ENCODE measurements around the gene FAM117A. TPM values are rescaled to one million over a fixed set of nuclear protein-coding genes. Genes with fewer than 3 reads are reported as not detected.

The FAM117A gene
- total RNA-seq, 1 donor from 2014 or later = 11.9 TPM

DNA sequence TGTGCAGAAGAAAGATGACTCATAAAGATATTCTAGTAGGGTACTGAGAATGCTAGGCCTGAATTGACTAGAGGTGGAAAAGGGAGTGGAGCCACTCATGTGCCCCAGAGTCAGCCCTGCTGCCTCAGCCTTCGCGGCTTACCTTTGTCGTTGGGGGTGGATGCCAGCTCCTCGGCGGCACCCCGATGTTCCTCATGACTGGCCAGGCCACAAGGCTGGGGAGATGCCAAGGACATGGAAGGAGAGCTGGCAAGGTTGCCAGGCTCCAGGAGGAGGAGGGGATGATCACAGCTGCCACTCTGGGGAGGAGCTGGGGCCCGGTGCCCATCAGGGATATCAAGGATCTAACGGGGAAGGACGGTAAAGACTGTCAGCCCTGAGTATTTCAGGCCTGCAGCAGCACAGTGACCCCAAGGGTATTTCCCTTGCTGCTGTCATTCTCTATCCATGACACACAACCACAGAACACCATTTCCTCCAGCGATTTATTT, 46.5 kb downstream of the FAM117A start:
- Mint-ChIP-seq H3K27ac (ENCODE audit: unreplicated experiment) (no peak overlapping the region), H3K27me3 (ENCODE audit: unreplicated experiment) (no peaks in the 10 kb centered on the region), H3K36me3 (ENCODE audit: unreplicated experiment) (no peaks in the 10 kb centered on the region), H3K4me3 (ENCODE audit: unreplicated experiment) (no peak overlapping the region), H3K9me3 (ENCODE audit: unreplicated experiment) (no peaks in the 10 kb centered on the region), H3K4me1 (ENCODE audit: low read depth, unreplicated experiment) (peaks cover 7% of the 10 kb centered on the region)
- TF ChIP-seq, protein P1, sequence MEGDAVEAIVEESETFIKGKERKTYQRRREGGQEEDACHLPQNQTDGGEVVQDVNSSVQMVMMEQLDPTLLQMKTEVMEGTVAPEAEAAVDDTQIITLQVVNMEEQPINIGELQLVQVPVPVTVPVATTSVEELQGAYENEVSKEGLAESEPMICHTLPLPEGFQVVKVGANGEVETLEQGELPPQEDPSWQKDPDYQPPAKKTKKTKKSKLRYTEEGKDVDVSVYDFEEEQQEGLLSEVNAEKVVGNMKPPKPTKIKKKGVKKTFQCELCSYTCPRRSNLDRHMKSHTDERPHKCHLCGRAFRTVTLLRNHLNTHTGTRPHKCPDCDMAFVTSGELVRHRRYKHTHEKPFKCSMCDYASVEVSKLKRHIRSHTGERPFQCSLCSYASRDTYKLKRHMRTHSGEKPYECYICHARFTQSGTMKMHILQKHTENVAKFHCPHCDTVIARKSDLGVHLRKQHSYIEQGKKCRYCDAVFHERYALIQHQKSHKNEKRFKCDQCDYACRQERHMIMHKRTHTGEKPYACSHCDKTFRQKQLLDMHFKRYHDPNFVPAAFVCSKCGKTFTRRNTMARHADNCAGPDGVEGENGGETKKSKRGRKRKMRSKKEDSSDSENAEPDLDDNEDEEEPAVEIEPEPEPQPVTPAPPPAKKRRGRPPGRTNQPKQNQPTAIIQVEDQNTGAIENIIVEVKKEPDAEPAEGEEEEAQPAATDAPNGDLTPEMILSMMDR (IDR thresholded peaks at IDR 0.05; ENCODE audit: partially characterized antibody, unreplicated experiment) = no peak
- no peak for DNase-seq

DNA sequence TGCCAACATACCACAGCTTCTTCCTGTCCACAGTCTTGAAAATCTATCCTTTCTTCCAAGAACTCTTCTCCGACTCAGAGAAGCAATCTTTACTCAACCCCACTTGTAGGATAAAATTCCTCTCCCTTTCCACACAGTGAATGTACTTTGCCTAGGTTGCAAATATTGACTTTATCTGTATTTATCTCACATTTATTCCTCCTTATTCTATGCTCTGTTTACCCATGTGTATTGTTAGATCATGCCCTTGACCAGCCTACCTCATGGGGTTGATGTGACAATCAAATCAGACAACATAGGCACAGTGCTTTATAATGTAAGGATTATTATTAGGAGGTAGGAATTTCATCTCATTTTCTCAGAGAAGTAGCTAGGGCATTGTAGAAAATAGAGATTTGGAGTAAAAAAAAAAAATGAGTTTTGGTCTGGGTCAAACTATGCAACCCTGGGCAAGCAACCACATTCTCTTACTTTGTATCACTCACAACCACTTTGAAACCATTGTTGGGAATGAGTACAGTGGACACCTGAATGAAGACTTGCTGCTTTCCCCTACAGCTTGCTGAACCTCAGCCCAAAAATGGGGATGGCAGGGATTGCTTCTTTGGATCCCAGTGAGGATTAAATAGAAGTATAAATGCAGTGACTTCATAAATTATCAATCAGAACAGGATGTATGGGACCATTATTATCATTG, 47.1 kb downstream of the FAM117A start:
- Mint-ChIP-seq H3K9me3 (ENCODE audit: unreplicated experiment) (no peaks in the 10 kb centered on the region), H3K27ac (ENCODE audit: unreplicated experiment) (no peak overlapping the region), H3K4me1 (ENCODE audit: low read depth, unreplicated experiment) (peaks cover 3% of the 10 kb centered on the region), H3K4me3 (ENCODE audit: unreplicated experiment) (no peak overlapping the region), H3K27me3 (ENCODE audit: unreplicated experiment) (no peaks in the 10 kb centered on the region), H3K36me3 (ENCODE audit: unreplicated experiment) (no peaks in the 10 kb centered on the region)
- TF ChIP-seq, protein P1 (IDR thresholded peaks at IDR 0.05; ENCODE audit: partially characterized antibody, unreplicated experiment) = no peak
- no peak for DNase-seq

DNA sequence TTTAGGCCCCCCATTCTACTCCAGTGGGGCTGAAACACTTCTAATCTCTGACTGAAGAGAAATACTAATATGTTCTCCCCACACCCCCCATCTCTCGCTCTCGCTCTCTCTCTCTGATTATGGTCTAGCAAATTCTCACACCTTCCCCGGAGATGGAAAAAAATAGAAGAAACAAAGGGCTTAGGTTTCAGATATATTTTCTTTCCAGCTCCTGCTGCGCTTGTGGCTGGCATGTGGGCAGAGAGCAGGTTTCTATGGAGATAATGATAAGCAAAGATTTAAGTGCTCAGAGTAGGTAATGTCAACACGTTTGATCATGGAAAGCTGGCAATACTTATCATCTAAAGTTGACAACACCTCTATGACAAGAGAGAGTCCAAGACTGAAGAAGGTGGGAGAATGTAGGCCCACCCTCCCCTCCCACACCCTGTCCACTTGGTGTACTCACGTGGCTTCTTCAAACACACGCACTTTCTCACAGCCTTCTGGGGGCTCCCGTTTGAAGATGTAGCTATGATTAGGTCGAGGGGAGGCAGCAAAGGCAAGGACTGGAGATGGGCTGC, 48.1 kb downstream of the FAM117A start:
- H3K4me3 Mint-ChIP-seq (ENCODE audit: unreplicated experiment) = no peak overlapping the region
- no peak for DNase-seq
- H3K27me3 Mint-ChIP-seq (ENCODE audit: unreplicated experiment) = no peaks in the 10 kb centered on the region
- H3K27ac Mint-ChIP-seq (ENCODE audit: unreplicated experiment) = no peak overlapping the region
- H3K9me3 Mint-ChIP-seq (ENCODE audit: unreplicated experiment) = no peaks in the 10 kb centered on the region
- no peaks in the 10 kb centered on the region for H3K36me3 Mint-ChIP-seq (ENCODE audit: unreplicated experiment)
- H3K4me1 Mint-ChIP-seq (ENCODE audit: low read depth, unreplicated experiment) = no peaks in the 10 kb centered on the region
- TF ChIP-seq, protein P1 (IDR thresholded peaks at IDR 0.05; ENCODE audit: partially characterized antibody, unreplicated experiment) = no peak

DNA sequence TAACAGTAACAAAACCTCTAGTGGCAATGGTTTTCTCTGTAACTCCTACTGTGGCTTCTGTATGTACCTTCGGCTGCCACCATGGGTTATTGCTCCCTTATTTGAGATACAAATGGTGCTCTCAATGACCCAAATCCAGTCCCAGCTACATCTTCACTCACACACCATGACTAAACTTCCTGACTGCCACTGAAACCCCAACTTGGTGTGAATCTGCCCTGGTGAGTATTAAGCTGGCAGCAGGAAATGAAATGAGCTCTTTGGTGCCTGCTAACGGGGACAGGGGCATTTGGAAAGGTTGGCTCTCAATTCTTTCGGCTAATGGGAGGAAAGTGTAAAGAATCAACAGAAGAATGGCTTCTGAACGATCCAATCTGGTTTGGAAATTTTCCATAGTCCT, 48.7 kb downstream of the FAM117A start:
- TF ChIP-seq, protein P1 (IDR thresholded peaks at IDR 0.05; ENCODE audit: partially characterized antibody, unreplicated experiment) = no peak
- H3K27ac Mint-ChIP-seq (ENCODE audit: unreplicated experiment) = no peak overlapping the region
- no peaks in the 10 kb centered on the region for H3K4me1 Mint-ChIP-seq (ENCODE audit: low read depth, unreplicated experiment)
- H3K27me3 Mint-ChIP-seq (ENCODE audit: unreplicated experiment) = no peaks in the 10 kb centered on the region
- H3K36me3 Mint-ChIP-seq (ENCODE audit: unreplicated experiment) = no peaks in the 10 kb centered on the region
- no peaks in the 10 kb centered on the region for H3K9me3 Mint-ChIP-seq (ENCODE audit: unreplicated experiment)
- no peak for DNase-seq
- no peak overlapping the region for H3K4me3 Mint-ChIP-seq (ENCODE audit: unreplicated experiment)

DNA sequence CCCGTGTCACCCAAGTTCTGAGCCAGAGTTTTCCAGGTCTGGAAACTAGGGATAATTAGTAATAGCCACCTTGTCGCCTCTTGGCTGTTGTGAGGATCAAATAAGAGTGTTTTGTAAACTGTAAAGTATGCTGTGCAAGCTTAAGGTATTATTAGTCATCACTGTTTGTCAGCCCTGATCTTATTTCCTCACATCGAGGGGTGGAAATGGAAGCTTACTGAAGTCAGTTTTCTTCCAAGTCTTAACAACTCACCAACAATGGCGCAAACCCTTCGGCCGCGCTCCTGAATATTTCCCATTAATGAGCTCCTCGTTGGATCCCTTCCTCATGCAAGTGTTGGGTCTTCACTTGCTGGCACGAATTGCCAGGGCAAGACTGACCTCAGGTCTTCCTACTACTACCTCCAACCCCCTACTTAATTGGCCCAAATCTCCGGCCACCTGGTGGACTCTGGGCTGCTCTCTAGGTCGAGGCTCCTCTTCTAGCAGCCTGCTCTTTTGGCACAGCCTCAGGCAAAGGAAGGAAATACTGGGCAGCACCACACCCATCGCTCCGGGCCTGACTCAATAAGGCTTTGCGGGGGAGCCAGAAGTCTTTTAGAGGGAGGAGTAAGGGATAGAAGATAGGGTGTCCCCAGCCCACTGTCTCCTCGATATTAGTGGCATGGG, 55.3 kb downstream of the FAM117A start:
- DNase-seq = no peak
- TF ChIP-seq, protein P1 (IDR thresholded peaks at IDR 0.05; ENCODE audit: partially characterized antibody, unreplicated experiment) = no peak
- peak overlapping the region; percentile 89 for H3K4me3 Mint-ChIP-seq (ENCODE audit: unreplicated experiment)
- peaks cover 5% of the 10 kb centered on the region for H3K36me3 Mint-ChIP-seq (ENCODE audit: unreplicated experiment)
- H3K27me3 Mint-ChIP-seq (ENCODE audit: unreplicated experiment) = no peaks in the 10 kb centered on the region
- H3K4me1 Mint-ChIP-seq (ENCODE audit: low read depth, unreplicated experiment) = peaks cover 23% of the 10 kb centered on the region
- peaks cover 5% of the 10 kb centered on the region for H3K9me3 Mint-ChIP-seq (ENCODE audit: unreplicated experiment)
- peak overlapping the region; percentile 98 for H3K27ac Mint-ChIP-seq (ENCODE audit: unreplicated experiment)

Data from glutamatergic neuron (in vitro differentiated cells).